HL-60 (cell line): ENCODE measurements around the gene IAPP.
A peak's percentile ranks its signal among the peaks of the same experiment; 100 is the strongest.

ENCODE experiments used
- DNase-seq, 2 experiments: peaks; one replicate each; pipeline ENCODE4 v3.0.0-alpha.2; 2010 to 2020; ENCODE audit warnings: low read depth in 1 of 2, low spot score in 1 of 2
- H3K27ac ChIP-seq: fragments of 250-450 bp; sonication (Bioruptor Pico); replicated peaks from 2 replicates; pipeline ENCODE4 v1.5.1; 2020; ENCODE audit warnings: mild to moderate bottlenecking, moderate library complexity
- H3K27me3 ChIP-seq: fragments of 250-450 bp; sonication (Bioruptor Pico); 2 replicates; pipeline ENCODE4 v1.5.1; 2021; ENCODE audit warnings: mild to moderate bottlenecking, moderate library complexity; ENCODE audit not compliant: insufficient read depth, poor library complexity, severe bottlenecking
- H3K4me3 ChIP-seq: replicated peaks from 2 replicates; pipeline ENCODE4 v1.5.1; 2011; ENCODE audit warnings: mild to moderate bottlenecking, control low read depth, low read length; ENCODE audit not compliant: insufficient read depth
- GABPA ChIP-seq: IDR thresholded peaks from 2 replicates; pipeline ENCODE4 v1.6.1; 2012; ENCODE audit warnings: low read depth
- POLR2AphosphoS5 ChIP-seq: IDR thresholded peaks from 2 replicates; pipeline ENCODE4 v1.6.1; 2012; ENCODE audit warnings: low read depth
- REST ChIP-seq: IDR thresholded peaks from 2 replicates; pipeline ENCODE4 v1.6.1; 2012; ENCODE audit warnings: low read depth; ENCODE audit not compliant: insufficient replicate concordance
- SPI1 ChIP-seq: IDR thresholded peaks from 2 replicates; pipeline ENCODE4 v1.6.1; 2012; ENCODE audit warnings: low read depth, mild to moderate bottlenecking, borderline replicate concordance
- long read RNA-seq: library from polyadenylated mRNA; unstranded; transcript quantifications from one replicate; pipeline ENCODE4 v2.0.0, GENCODE V29; 2020
- TF ChIP-seq, protein P1 (sequence below): IDR thresholded peaks from one replicate; pipeline ENCODE4 v1.5.1; 2011; ENCODE audit warnings: low read length, control low read depth, inconsistent platforms; ENCODE audit not compliant: insufficient read depth

Gene IAPP
- long read RNA-seq = 0 reads

- no peak for TF ChIP-seq REST
- TF ChIP-seq SPI1 = no peak
- no peak for TF ChIP-seq POLR2AphosphoS5
- no peak for TF ChIP-seq GABPA
- TF ChIP-seq, protein P1, sequence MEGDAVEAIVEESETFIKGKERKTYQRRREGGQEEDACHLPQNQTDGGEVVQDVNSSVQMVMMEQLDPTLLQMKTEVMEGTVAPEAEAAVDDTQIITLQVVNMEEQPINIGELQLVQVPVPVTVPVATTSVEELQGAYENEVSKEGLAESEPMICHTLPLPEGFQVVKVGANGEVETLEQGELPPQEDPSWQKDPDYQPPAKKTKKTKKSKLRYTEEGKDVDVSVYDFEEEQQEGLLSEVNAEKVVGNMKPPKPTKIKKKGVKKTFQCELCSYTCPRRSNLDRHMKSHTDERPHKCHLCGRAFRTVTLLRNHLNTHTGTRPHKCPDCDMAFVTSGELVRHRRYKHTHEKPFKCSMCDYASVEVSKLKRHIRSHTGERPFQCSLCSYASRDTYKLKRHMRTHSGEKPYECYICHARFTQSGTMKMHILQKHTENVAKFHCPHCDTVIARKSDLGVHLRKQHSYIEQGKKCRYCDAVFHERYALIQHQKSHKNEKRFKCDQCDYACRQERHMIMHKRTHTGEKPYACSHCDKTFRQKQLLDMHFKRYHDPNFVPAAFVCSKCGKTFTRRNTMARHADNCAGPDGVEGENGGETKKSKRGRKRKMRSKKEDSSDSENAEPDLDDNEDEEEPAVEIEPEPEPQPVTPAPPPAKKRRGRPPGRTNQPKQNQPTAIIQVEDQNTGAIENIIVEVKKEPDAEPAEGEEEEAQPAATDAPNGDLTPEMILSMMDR = no peak
- Histone ChIP-seq H3K27ac (no peak within 1 kb of the TSS), H3K27me3 (no peaks in the 10 kb centered on the region), H3K4me3 (no peak within 1 kb of the TSS)
- DNase-seq = no peak
Measured at GRCh38 chr12:21372602-21373001, at the start of gene IAPP. IAPP (plus strand) TSS chr12:21372902; CDS start chr12:21373352, 450 bp downstream.

DNA sequence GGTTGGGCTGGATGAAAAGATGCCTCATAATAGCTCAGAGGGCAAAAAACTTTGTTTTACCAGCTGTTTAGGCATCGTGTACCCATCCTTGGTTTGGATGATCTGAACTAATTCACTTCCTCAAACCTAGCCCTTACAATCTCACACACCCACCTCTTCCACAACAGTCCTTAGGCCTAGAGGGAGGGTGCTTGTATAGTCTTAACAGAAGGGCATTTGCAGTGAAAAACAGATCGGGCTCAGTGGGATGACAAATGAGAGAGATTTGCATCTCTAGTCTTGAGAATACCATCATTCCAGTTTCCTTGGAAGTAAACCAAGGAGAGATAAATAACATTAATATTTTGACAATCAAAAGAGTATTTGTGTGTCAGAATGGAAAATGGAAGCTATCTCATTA, 49.0 kb upstream of the IAPP start:
- Histone ChIP-seq H3K27ac (no peak overlapping the region), H3K4me3 (no peak overlapping the region), H3K27me3 (no peaks in the 10 kb centered on the region)
- TF ChIP-seq GABPA (no peak), SPI1 (peak; percentile 20; the same call in 1 of the 2 replicates)
- TF ChIP-seq, protein P1 = no peak
- no peak for DNase-seq

GRCh38 chr12:21324551-21324950, 48.2 kb upstream of the IAPP start:
- no peak overlapping the region for H3K27ac ChIP-seq
- no peaks in the 10 kb centered on the region for H3K27me3 ChIP-seq
- no peak for DNase-seq
- TF ChIP-seq REST (no peak), POLR2AphosphoS5 (no peak), GABPA (no peak)
- H3K4me3 ChIP-seq = no peak overlapping the region

- Histone ChIP-seq H3K4me3 (no peak overlapping the region), H3K27ac (no peak overlapping the region), H3K27me3 (no peaks in the 10 kb centered on the region)
- DNase-seq = no peak
- TF ChIP-seq GABPA = no peak
- TF ChIP-seq, protein P1 = no peak
- no peak for TF ChIP-seq REST
- no peak for TF ChIP-seq POLR2AphosphoS5
- TF ChIP-seq SPI1 = no peak
Measured at GRCh38 chr12:21328578-21328977, 44.1 kb upstream of the IAPP start.
